Upper lobe of left lung (tissue), 6 donors: ENCODE data around the gene FUCA1. TPM values are rescaled to one million over a fixed set of nuclear protein-coding genes. Genes with fewer than 3 reads are reported as not detected.

Experiments
- ATAC-seq, 2 donors: fragments of 200-7000 bp; cut with Tn5 transposase; one replicate each; pipeline ENCODE4 v1.9.1; 2022; ENCODE audit warnings: mild to moderate bottlenecking in 2 of 2, moderate library complexity in 2 of 2; ENCODE audit not compliant: low FRiP score in 2 of 2
- DNase-seq, 2 donors: peaks; one replicate each; pipeline ENCODE4 v3.0.0-alpha.2; 2019 to 2020
- H3K27ac ChIP-seq, 4 donors: fragments of 200-600 bp; sonication (generic); one replicate each; pipeline ENCODE4 v1.5.1; 2016 to 2019
- H3K27me3 ChIP-seq, 4 donors: fragments of 200-600 bp; sonication (generic); one replicate each; pipeline ENCODE4 v1.5.1; 2017 to 2019
- H3K36me3 ChIP-seq, 4 donors: fragments of 200-600 bp; sonication (generic); one replicate each; pipeline ENCODE4 v1.5.1; 2016 to 2019
- H3K4me1 ChIP-seq, 4 donors: fragments of 200-600 bp; sonication (generic); one replicate each; pipeline ENCODE4 v1.5.1; 2018 to 2019
- H3K4me3 ChIP-seq, 4 donors: fragments of 200-600 bp; sonication (generic); one replicate each; pipeline ENCODE4 v1.5.1; 2017 to 2019; ENCODE audit warnings: mild to moderate bottlenecking in 2 of 4, moderate library complexity in 1 of 4
- H3K9me3 ChIP-seq, 4 donors: fragments of 200-600 bp; sonication (generic); one replicate each; pipeline ENCODE4 v1.5.1; 2018 to 2019
- CTCF ChIP-seq, 6 experiments: fragments of 450-650 bp in 4 of 6; fragments of 200-600 bp in 2 of 6; sonication (generic) in 2 of 6; IDR thresholded peaks; one replicate each; pipeline ENCODE4 v1.5.1; 2016 to 2019; ENCODE audit warnings: antibody characterized with exemption in 6 of 6
- EP300 ChIP-seq, 4 donors: sonication (generic); formaldehyde crosslinking; IDR thresholded peaks; one replicate each; pipeline ENCODE4 v1.5.1; 2017; ENCODE audit warnings: antibody characterized with exemption in 4 of 4, control low read depth in 2 of 4
- POLR2A ChIP-seq, 4 donors: fragments of 450-650 bp; IDR thresholded peaks; one replicate each; pipeline ENCODE4 v1.5.1; 2016 to 2017; ENCODE audit warnings: antibody characterized with exemption in 4 of 4, mild to moderate bottlenecking in 2 of 4
- POLR2AphosphoS5 ChIP-seq, 2 donors: sonication (generic); formaldehyde crosslinking; IDR thresholded peaks; one replicate each; pipeline ENCODE4 v1.5.1; 2017; ENCODE audit warnings: antibody characterized with exemption in 2 of 2
- WGBS, 2 donors: methylation state at CpG; one replicate each; pipeline ENCODE4 v1.1.5; 2017 to 2018; 5-methylcytosine and 5-hydroxymethylcytosine counted together
- total RNA-seq, 6 donors: library from RNA; depleted of rRNA in 4 of 6; stranded (reverse); fragments of >200 nt in 4 of 6; gene quantifications; one replicate each; pipeline versions ENCODE4 v1.1.0 to v1.2.1, GENCODE V29; 2016 to 2021
- donor health status: DM: no; HTN: no; CAD: no; lungs with moderate emphysema.
- donor health status: DM: no; HTN: yes; CAD: no; lungs with severe emphysema.

FUCA1 gene
- total RNA-seq, 6 donors from 2014 or later = 22.6 to 70.8 (median 40.5) TPM

- Histone ChIP-seq H3K27ac (peak overlapping the region in 2 of 4 donors; percentile 54 to 57), H3K9me3 (no peaks in the 10 kb centered on the region), H3K36me3 (peaks cover 0 to 51% (median 24%) of the 10 kb centered on the region in 4 donors), H3K27me3 (no peaks in the 10 kb centered on the region), H3K4me1 (peaks cover 0 to 13% (median 5%) of the 10 kb centered on the region in 4 donors), H3K4me3 (no peak overlapping the region)
- ATAC-seq (peak; percentile 85 to 93), DNase-seq (peak; percentile 83 to 87)
- TF ChIP-seq EP300 (IDR thresholded peaks at IDR 0.05) (no peak), CTCF (IDR thresholded peaks at IDR 0.05) (peak; percentile 62 to 88 (median 72))
- 10 to 34% methylated on average over 5 to 6 of the region's 6 CpGs for WGBS, 2 donors
Observed at GRCh38 chr1:23809751-23810171, 58.3 kb downstream of the FUCA1 start.

- H3K4me3 ChIP-seq = no peak overlapping the region
- H3K4me1 ChIP-seq = peaks cover 0 to 13% (median 5%) of the 10 kb centered on the region in 4 donors
Observed at GRCh38 chr1:23807453-23807852, 60.6 kb downstream of the FUCA1 start.

GRCh38 chr1:23806280-23806679 is 61.8 kb downstream of the FUCA1 start:
- no peak for DNase-seq
- ATAC-seq = no peak
- peaks cover 0 to 33% (median 9%) of the 10 kb centered on the region in 4 donors for H3K36me3 ChIP-seq
- 78 to 91% methylated on average over 6 of the region's 6 CpGs for WGBS, 2 donors
- no peak for TF ChIP-seq EP300 (IDR thresholded peaks at IDR 0.05)
- TF ChIP-seq POLR2A (IDR thresholded peaks at IDR 0.05) = no peak
- no peak for TF ChIP-seq CTCF (IDR thresholded peaks at IDR 0.05)
- no peak for TF ChIP-seq POLR2AphosphoS5 (IDR thresholded peaks at IDR 0.05)
- no peak overlapping the region for H3K27ac ChIP-seq
- H3K9me3 ChIP-seq = no peaks in the 10 kb centered on the region
- H3K4me1 ChIP-seq = peaks cover 6 to 21% (median 11%) of the 10 kb centered on the region in 4 donors
- H3K27me3 ChIP-seq = no peaks in the 10 kb centered on the region
- H3K4me3 ChIP-seq = no peak overlapping the region

More at GRCh38 chr1:23807453-23807852, 60.6 kb downstream of the FUCA1 start:
- TF ChIP-seq EP300 (IDR thresholded peaks at IDR 0.05) (no peak), POLR2A (IDR thresholded peaks at IDR 0.05) (no peak), POLR2AphosphoS5 (IDR thresholded peaks at IDR 0.05) (no peak), CTCF (IDR thresholded peaks at IDR 0.05) (no peak)
- WGBS, 2 donors = 57 to 59% methylated on average over 3 of the region's 3 CpGs
- ATAC-seq (no peak), DNase-seq (no peak)
- peaks cover 0 to 45% (median 13%) of the 10 kb centered on the region in 4 donors for H3K36me3 ChIP-seq
- no peaks in the 10 kb centered on the region for H3K9me3 ChIP-seq
- no peak overlapping the region for H3K27ac ChIP-seq
- H3K27me3 ChIP-seq = no peaks in the 10 kb centered on the region

GRCh38 chr1:23805025-23805424 is 63.1 kb downstream of the FUCA1 start:
- 94 to 96% methylated on average over 2 of the region's 2 CpGs for WGBS, 2 donors
- TF ChIP-seq POLR2AphosphoS5 (IDR thresholded peaks at IDR 0.05) (no peak), EP300 (IDR thresholded peaks at IDR 0.05) (no peak), POLR2A (IDR thresholded peaks at IDR 0.05) (no peak), CTCF (IDR thresholded peaks at IDR 0.05) (no peak)
- Histone ChIP-seq H3K4me3 (no peak overlapping the region), H3K36me3 (peaks cover 0 to 31% (median 9%) of the 10 kb centered on the region in 4 donors), H3K9me3 (no peaks in the 10 kb centered on the region), H3K27me3 (no peaks in the 10 kb centered on the region), H3K4me1 (peaks cover 9 to 23% (median 10%) of the 10 kb centered on the region in 4 donors), H3K27ac (no peak overlapping the region)
- ATAC-seq = no peak
- no peak for DNase-seq

- H3K9me3 ChIP-seq = no peaks in the 10 kb centered on the region
- H3K27ac ChIP-seq = no peak overlapping the region
- TF ChIP-seq POLR2A (IDR thresholded peaks at IDR 0.05) = no peak
- TF ChIP-seq EP300 (IDR thresholded peaks at IDR 0.05) = no peak
- no peak for TF ChIP-seq POLR2AphosphoS5 (IDR thresholded peaks at IDR 0.05)
- TF ChIP-seq CTCF (IDR thresholded peaks at IDR 0.05) = no peak
- DNase-seq = peak in 1 of 2 donors; percentile 50
- peaks cover 9 to 23% (median 16%) of the 10 kb centered on the region in 4 donors for H3K4me1 ChIP-seq
- no peaks in the 10 kb centered on the region for H3K27me3 ChIP-seq
- H3K36me3 ChIP-seq = peaks cover 0 to 31% (median 9%) of the 10 kb centered on the region in 4 donors
- WGBS, 2 donors = 74 to 79% methylated on average over 7 of the region's 7 CpGs
- no peak overlapping the region for H3K4me3 ChIP-seq
- no peak for ATAC-seq
Observed at GRCh38 chr1:23804183-23804835, 63.8 kb downstream of the FUCA1 start.
